K562 (cell line): ENCODE data around the gene ZC3H13. TPM values are rescaled to one million over a fixed set of nuclear protein-coding genes. Genes with fewer than 3 reads are reported as not detected.
"Not testable (repeated sequence)": the region's sequence is repeated elsewhere in the genome, so short reads cannot be mapped to it uniquely, and the experiment has no call there.

Experiments
- ATAC-seq: fragments of 200-7000 bp; cut with Tn5 transposase; 3 replicates; pipeline ENCODE4 v1.9.1; 2020; ENCODE audit warnings: moderate library complexity
- BruUV-seq: library from RNA; stranded (reverse); fragments of 400-500 nt; replicated peaks from 2 replicates; lab custom pipeline; 2021; lab: Mats Ljungman, UMichigan
- CTCF ChIA-PET: fragments of 300-600 bp; formaldehyde crosslinking; extraction: SDS; loops from one replicate; lab custom pipeline; 2021; ENCODE audit warnings: low intra/inter-chr PET ratio; lab: Yijun Ruan, JAX
- POLR2A ChIA-PET: fragments of 300-600, 350-650 bp; sonication (Branson Sonifier 250); formaldehyde crosslinking; extraction: SDS; loops from one replicate; lab custom pipeline; 2021; ENCODE audit warnings: antibody characterized with exemption, inconsistent platforms; lab: Yijun Ruan, JAX
- DNase-seq, 4 experiments: peaks; one replicate each; pipeline versions ENCODE4 v3.0.0 to v3.0.0-alpha.2; 2011 to 2018; ENCODE audit warnings: low spot score in 3 of 4, mixed read lengths in 3 of 4; ENCODE audit errors: extremely low read depth in 1 of 4
- FAIRE-seq: peaks from 2 replicates; lab custom pipeline; 2011; peaks lifted over from hg19 to GRCh38; lab: Jason Lieb, UNC
- H2AFZ ChIP-seq: 2 replicates; pipeline ENCODE4 v1.6.0; 2011; ENCODE audit warnings: low read depth, low read length, control low read depth, inconsistent platforms
- H3K27ac ChIP-seq: fragments of 200-600 bp; 3 replicates; pipeline ENCODE4 v1.8.0; 2011; ENCODE audit warnings: low read depth, mild to moderate bottlenecking, control low read depth, inconsistent platforms, low read length, moderate library complexity, mixed read lengths; ENCODE audit errors: extremely low read depth
- H3K27me3 ChIP-seq, 2 experiments: fragments of 300-600 bp in 1 of 2; 2 replicates in 1 of 2; 3 replicates in 1 of 2; pipeline versions ENCODE4 v1.6.0 to v1.8.0; 2011; ENCODE audit warnings: inconsistent platforms in 2 of 2, low read length in 2 of 2, mild to moderate bottlenecking in 1 of 2, mixed read lengths in 1 of 2, moderate library complexity in 1 of 2; ENCODE audit not compliant: control insufficient read depth in 2 of 2, insufficient read depth in 2 of 2
- H3K36me3 ChIP-seq: fragments of 300-600 bp; 3 replicates; pipeline ENCODE4 v1.8.0; 2011; ENCODE audit warnings: mild to moderate bottlenecking, low read length, inconsistent platforms; ENCODE audit not compliant: control insufficient read depth, insufficient read depth
- H3K4me1 ChIP-seq, 2 experiments: fragments of 200-600 bp in 1 of 2; replicated peaks in 1 of 2; 2 replicates in 1 of 2; 3 replicates in 1 of 2; pipeline versions ENCODE4 v1.5.1 to v1.8.0; 2011; ENCODE audit warnings: inconsistent platforms in 2 of 2, low read length in 2 of 2, mild to moderate bottlenecking in 1 of 2, mixed read lengths in 1 of 2, moderate library complexity in 1 of 2; ENCODE audit not compliant: control insufficient read depth in 2 of 2, insufficient read depth in 2 of 2
- H3K4me2 ChIP-seq: 2 replicates; pipeline ENCODE4 v1.6.1; 2011; ENCODE audit warnings: low read length, control low read depth, inconsistent platforms, mixed read lengths; ENCODE audit not compliant: insufficient read depth
- H3K4me3 ChIP-seq: fragments of 200-600 bp; sonication (generic), shearing (Covaris generic); 2 replicates; pipeline ENCODE4 v1.5.1; 2016; ENCODE audit warnings: control low read depth, inconsistent platforms
- H3K79me2 ChIP-seq: fragments of 200-600 bp; 3 replicates; pipeline ENCODE4 v1.8.0; 2011; ENCODE audit warnings: low read length, inconsistent platforms; ENCODE audit not compliant: control insufficient read depth, insufficient read depth
- H3K9ac ChIP-seq, 2 experiments: 2 replicates each; pipeline versions ENCODE4 v1.6.0 to v1.6.1; 2011; ENCODE audit warnings: low read depth in 2 of 2, low read length in 2 of 2, control low read depth in 1 of 2, inconsistent platforms in 1 of 2, mild to moderate bottlenecking in 1 of 2, mixed read lengths in 1 of 2; ENCODE audit not compliant: insufficient read depth in 1 of 2
- H3K9me1 ChIP-seq: one replicate; pipeline ENCODE4 v1.6.0; 2011; ENCODE audit warnings: inconsistent platforms, mild to moderate bottlenecking, low read length, moderate library complexity; ENCODE audit not compliant: control insufficient read depth, insufficient read depth
- H3K9me3 ChIP-seq: replicated peaks from 2 replicates; pipeline ENCODE4 v1.5.1; 2011; ENCODE audit warnings: low read depth, low read length, inconsistent platforms; ENCODE audit not compliant: control insufficient read depth, insufficient read depth
- H4K20me1 ChIP-seq: replicated peaks from 2 replicates; pipeline ENCODE4 v1.6.1; 2011; ENCODE audit warnings: low read length, inconsistent platforms, mixed read lengths; ENCODE audit not compliant: control insufficient read depth, insufficient read depth
- CC2D1A ChIP-seq: fragments of 450-650 bp; IDR thresholded peaks from 2 replicates; pipeline ENCODE4 v1.6.1; 2017; ENCODE audit warnings: mild to moderate bottlenecking
- CCAR2 ChIP-seq: fragments of 200-400 bp; formaldehyde crosslinking; IDR thresholded peaks from 2 replicates; pipeline ENCODE4 v1.6.1; 2017; ENCODE audit warnings: mild to moderate bottlenecking, low read depth, low read length
- MEF2D ChIP-seq: conservative IDR thresholded peaks from 2 replicates; pipeline ENCODE4 v1.6.1; 2016; ENCODE audit warnings: low read depth, missing genetic modification characterization, missing compliant biosample characterization
- RBM14 ChIP-seq: fragments of 200-400 bp; formaldehyde crosslinking; IDR thresholded peaks from 2 replicates; pipeline ENCODE4 v1.6.1; 2018; ENCODE audit warnings: low read depth, mild to moderate bottlenecking, low read length, moderate library complexity, borderline replicate concordance; ENCODE audit not compliant: insufficient read depth
- SMARCC2 ChIP-seq: fragments of 450-650 bp; IDR thresholded peaks from 2 replicates; pipeline ENCODE4 v1.6.1; 2017; ENCODE audit warnings: antibody characterized with exemption, moderate library complexity, mild to moderate bottlenecking, low read depth
- STAG1 ChIP-seq: sonication (generic); formaldehyde crosslinking; IDR thresholded peaks from 2 replicates; pipeline ENCODE4 v1.5.0; 2020; ENCODE audit warnings: missing genetic modification reagents, borderline replicate concordance
- USF2 ChIP-seq: sonication (generic); formaldehyde crosslinking; IDR thresholded peaks from 2 replicates; pipeline ENCODE4 v1.5.0; 2020; ENCODE audit warnings: missing genetic modification reagents
- ZNF12 ChIP-seq: sonication (generic); formaldehyde crosslinking; IDR thresholded peaks from 2 replicates; pipeline ENCODE4 v1.4.0; 2020; ENCODE audit warnings: mild to moderate bottlenecking, missing genetic modification reagents
- ZNF644 ChIP-seq: fragments of 200-800 bp; sonication (Bioruptor generic); IDR thresholded peaks from 2 replicates; pipeline ENCODE4 v1.6.1; 2016; ENCODE audit warnings: low read depth, missing genetic modification characterization, missing compliant biosample characterization
- WGBS: fragments of 100-300 bp; shearing (Covaris generic); methylation state at CpG from one replicate; pipeline ENCODE4 v1.1.6; 2016; ENCODE audit warnings: low coverage, mixed read lengths; ENCODE audit not compliant: insufficient coverage; ENCODE audit errors: missing lambda C conversion rate; 5-methylcytosine and 5-hydroxymethylcytosine counted together
- in situ Hi-C: fragments of 300-500 bp; cut with MboI; formaldehyde crosslinking; loops from 4 replicates; pipeline ENCODE4 v1.15.0; 2018; ENCODE audit warnings: inconsistent platforms, mixed read lengths
- intact Hi-C: fragments of 100-400 bp; cut with micrococcal nuclease; formaldehyde crosslinking; loops from 2 replicates; pipeline ENCODE4 v1.14.2; 2022
- polyA plus RNA-seq, 8 experiments: library from polyadenylated mRNA; depleted of rRNA in 4 of 8; stranded (reverse) in 5 of 8; unstranded in 3 of 8; fragments of >200 nt; fragmentation: Nextera tagmentation in 2 of 8; fragmentation: Illumina TruSeq in 1 of 8; extraction: Ambion mirVana in 2 of 8; extraction: Trizol in 1 of 8; gene quantifications; 2 replicates each; pipeline versions ENCODE4 v1.2.1 to v1.2.3, GENCODE V29; 2011 to 2014; ENCODE audit warnings: inconsistent platforms in 1 of 8, missing spikeins in 1 of 8
- total RNA-seq, 7 experiments: library from RNA; depleted of rRNA in 6 of 7; stranded (reverse); fragments of >200 nt in 6 of 7; fragmentation: Illumina TruSeq in 2 of 7; extraction: Trizol in 2 of 7; gene quantifications; 2 replicates each; pipeline versions ENCODE4 v1.2.1 to v1.2.3, GENCODE V29; 2011 to 2021; ENCODE audit warnings: low replicate concordance in 1 of 7
- TF ChIP-seq, protein P1 (sequence below): fragments of 450-650 bp; conservative IDR thresholded peaks from 2 replicates; pipeline ENCODE4 v1.6.1; 2016; ENCODE audit warnings: missing genetic modification characterization, low read depth, mild to moderate bottlenecking, control low read depth, missing compliant biosample characterization
- TF ChIP-seq, protein P2 (sequence below): fragments of 450-650 bp; conservative IDR thresholded peaks from 2 replicates; pipeline ENCODE4 v1.6.1; 2016; ENCODE audit warnings: missing genetic modification characterization, low read depth, mild to moderate bottlenecking, missing compliant biosample characterization, moderate library complexity

Gene ZC3H13
- total and polyA plus RNA-seq, 9 of the 15 experiments (the other 6 are each of a cell fraction or from before 2014, with no cell fraction given) = 4.9 to 27.6 (median 12.1) TPM

- ATAC-seq, FAIRE-seq, POLR2A ChIA-PET: not testable (repeated sequence)
Observed at GRCh38 chr13:45981127-45981526, 71.4 kb downstream of the ZC3H13 start.

GRCh38 chr13:45975337-45975736, 77.2 kb downstream of the ZC3H13 start:
- Histone ChIP-seq H3K9me1 (no peaks in the 10 kb centered on the region), H3K27ac (no peak overlapping the region), H3K9ac (no peak overlapping the region), H3K36me3 (peaks cover 49% of the 10 kb centered on the region; the same call in 2 of the 3 replicates), H3K4me3 (no peak overlapping the region), H4K20me1 (no peaks in the 10 kb centered on the region), H2AFZ (no peak overlapping the region), H3K9me3 (no peaks in the 10 kb centered on the region), H3K27me3 (no peaks in the 10 kb centered on the region), H3K4me2 (no peak overlapping the region), H3K79me2 (no peaks in the 10 kb centered on the region), H3K4me1 (no peaks in the 10 kb centered on the region)
- ChIA-PET CTCF (no interaction called here), POLR2A (no interaction called here)
- intact Hi-C loops = no loop called here
- no peak for DNase-seq
- ATAC-seq = no peak
- BruUV-seq = TSS peak; percentile 91
- no peak for FAIRE-seq
- 98% methylated on average over 11 of the region's 29 CpGs for WGBS
- in situ Hi-C loops = no loop called here
- no peak for TF ChIP-seq RBM14
- TF ChIP-seq MEF2D (tag) = no peak
- TF ChIP-seq ZNF12 (CRISPR knock-in tag) = no peak
- TF ChIP-seq STAG1 = no peak
- 0 out of 2 replicates have a peak, but pooled peaks have one; percentile 57 for TF ChIP-seq CC2D1A
- TF ChIP-seq, protein P1, sequence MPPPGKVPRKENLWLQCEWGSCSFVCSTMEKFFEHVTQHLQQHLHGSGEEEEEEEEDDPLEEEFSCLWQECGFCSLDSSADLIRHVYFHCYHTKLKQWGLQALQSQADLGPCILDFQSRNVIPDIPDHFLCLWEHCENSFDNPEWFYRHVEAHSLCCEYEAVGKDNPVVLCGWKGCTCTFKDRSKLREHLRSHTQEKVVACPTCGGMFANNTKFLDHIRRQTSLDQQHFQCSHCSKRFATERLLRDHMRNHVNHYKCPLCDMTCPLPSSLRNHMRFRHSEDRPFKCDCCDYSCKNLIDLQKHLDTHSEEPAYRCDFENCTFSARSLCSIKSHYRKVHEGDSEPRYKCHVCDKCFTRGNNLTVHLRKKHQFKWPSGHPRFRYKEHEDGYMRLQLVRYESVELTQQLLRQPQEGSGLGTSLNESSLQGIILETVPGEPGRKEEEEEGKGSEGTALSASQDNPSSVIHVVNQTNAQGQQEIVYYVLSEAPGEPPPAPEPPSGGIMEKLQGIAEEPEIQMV = no peak
- TF ChIP-seq, protein P2, sequence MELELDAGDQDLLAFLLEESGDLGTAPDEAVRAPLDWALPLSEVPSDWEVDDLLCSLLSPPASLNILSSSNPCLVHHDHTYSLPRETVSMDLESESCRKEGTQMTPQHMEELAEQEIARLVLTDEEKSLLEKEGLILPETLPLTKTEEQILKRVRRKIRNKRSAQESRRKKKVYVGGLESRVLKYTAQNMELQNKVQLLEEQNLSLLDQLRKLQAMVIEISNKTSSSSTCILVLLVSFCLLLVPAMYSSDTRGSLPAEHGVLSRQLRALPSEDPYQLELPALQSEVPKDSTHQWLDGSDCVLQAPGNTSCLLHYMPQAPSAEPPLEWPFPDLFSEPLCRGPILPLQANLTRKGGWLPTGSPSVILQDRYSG = no peak
- no peak for TF ChIP-seq SMARCC2
- TF ChIP-seq USF2 = no peak
- no peak for TF ChIP-seq CCAR2
- TF ChIP-seq ZNF644 = no peak

More at GRCh38 chr13:45981127-45981526, 71.4 kb downstream of the ZC3H13 start:
- H3K36me3 ChIP-seq = peaks cover 36% of the 10 kb centered on the region; the same call in 2 of the 3 replicates
- BruUV-seq, intact Hi-C loops, H3K79me2 ChIP-seq, H3K9ac ChIP-seq, H3K9me1 ChIP-seq, H3K4me3 ChIP-seq, DNase-seq, H3K4me2 ChIP-seq, H2AFZ ChIP-seq, in situ Hi-C loops, H3K9me3 ChIP-seq, H4K20me1 ChIP-seq, CTCF ChIA-PET, H3K4me1 ChIP-seq, H3K27ac ChIP-seq, H3K27me3 ChIP-seq: not testable (repeated sequence)
- no CpG with 5 or more reads among the region's 2 CpGs for WGBS
